BE2C (cell line): Measurements from ENCODE around the gene NOL12.
A peak's percentile ranks its signal among the peaks of the same experiment; 100 is the strongest.
"Not testable (repeated sequence)": the region's sequence is repeated elsewhere in the genome, so short reads cannot be mapped to it uniquely, and the experiment has no call there.

Experiments used
- DNase-seq: peaks from one replicate; pipeline ENCODE4 v3.0.0-alpha.2; 2020
- H3K27me3 ChIP-seq: fragments of 250-450 bp; sonication (Bioruptor Pico); 2 replicates; pipeline ENCODE4 v1.5.1; 2020; ENCODE audit warnings: mild to moderate bottlenecking
- H3K36me3 ChIP-seq: fragments of 250-450 bp; sonication (Bioruptor Pico); 2 replicates; pipeline ENCODE4 v1.5.1; 2020; ENCODE audit warnings: mild to moderate bottlenecking
- H3K4me1 ChIP-seq: fragments of 250-450 bp; sonication (Bioruptor Pico); 2 replicates; pipeline ENCODE4 v1.5.1; 2020
- H3K4me3 ChIP-seq: 2 replicates; pipeline ENCODE4 v1.5.1; 2011; ENCODE audit warnings: low read depth, low read length
- H3K9me3 ChIP-seq: fragments of 250-450 bp; sonication (Bioruptor Pico); 2 replicates; pipeline ENCODE4 v1.5.1; 2020
- CTCF ChIP-seq: IDR thresholded peaks from 2 replicates; pipeline ENCODE4 v1.5.1; 2012; ENCODE audit warnings: mild to moderate bottlenecking, low read depth, low read length

The NOL12 gene

GRCh38 chr22:37715760-37716159 is 29.6 kb downstream of the NOL12 start:
- Histone ChIP-seq H3K4me3 (no peak overlapping the region), H3K9me3 (no peaks in the 10 kb centered on the region), H3K36me3 (no peaks in the 10 kb centered on the region; the same call in 1 of the 2 replicates), H3K27me3 (no peaks in the 10 kb centered on the region), H3K4me1 (peaks cover 4% of the 10 kb centered on the region; the same call in 1 of the 2 replicates)
- no peak for TF ChIP-seq CTCF
- no peak for DNase-seq

- Histone ChIP-seq H3K4me1 (peaks cover 4% of the 10 kb centered on the region; the same call in 1 of the 2 replicates), H3K27me3 (no peaks in the 10 kb centered on the region), H3K4me3 (no peak overlapping the region), H3K9me3 (no peaks in the 10 kb centered on the region), H3K36me3 (no peaks in the 10 kb centered on the region; the same call in 1 of the 2 replicates)
- no peak for TF ChIP-seq CTCF
- no peak for DNase-seq
These were observed 30.6 kb downstream of the NOL12 start for GRCh38 chr22:37716708-37717107.

- H3K4me1 ChIP-seq, H3K27me3 ChIP-seq, DNase-seq, H3K4me3 ChIP-seq, H3K9me3 ChIP-seq, H3K36me3 ChIP-seq: not testable (repeated sequence)
These were observed 31.1 kb downstream of the NOL12 start for GRCh38 chr22:37717235-37717634.

GRCh38 chr22:37717746-37718305 is 31.7 kb downstream of the NOL12 start:
- H3K27me3 ChIP-seq, H3K9me3 ChIP-seq, H3K4me1 ChIP-seq, H3K36me3 ChIP-seq, H3K4me3 ChIP-seq, DNase-seq: not testable (repeated sequence)

- Histone ChIP-seq H3K36me3 (no peaks in the 10 kb centered on the region), H3K9me3 (no peaks in the 10 kb centered on the region), H3K4me1 (no peaks in the 10 kb centered on the region), H3K27me3 (no peaks in the 10 kb centered on the region; the same call in 1 of the 2 replicates), H3K4me3 (no peak overlapping the region)
- DNase-seq = no peak
- no peak for TF ChIP-seq CTCF
These were observed 39.6 kb downstream of the NOL12 start for GRCh38 chr22:37725551-37726240.

- Histone ChIP-seq H3K9me3 (no peaks in the 10 kb centered on the region), H3K27me3 (no peaks in the 10 kb centered on the region; the same call in 1 of the 2 replicates), H3K4me1 (no peaks in the 10 kb centered on the region), H3K4me3 (no peak overlapping the region), H3K36me3 (no peaks in the 10 kb centered on the region)
- DNase-seq = no peak
- TF ChIP-seq CTCF = peak; percentile 21; the same call in 1 of the 2 replicates
These were observed 40.2 kb downstream of the NOL12 start for GRCh38 chr22:37726241-37726887.

- no peaks in the 10 kb centered on the region; the same call in 1 of the 2 replicates for H3K27me3 ChIP-seq
- no peak for DNase-seq
- H3K4me3 ChIP-seq = no peak overlapping the region
- no peak for TF ChIP-seq CTCF
- no peaks in the 10 kb centered on the region for H3K4me1 ChIP-seq
- no peaks in the 10 kb centered on the region for H3K36me3 ChIP-seq
- no peaks in the 10 kb centered on the region; the same call in 1 of the 2 replicates for H3K9me3 ChIP-seq
These were observed 42.5 kb downstream of the NOL12 start for GRCh38 chr22:37728620-37729019.
